NB4 (cell line): ENCODE data around the gene PTPRD.

Experiments
- CTCF ChIP-seq: IDR thresholded peaks from one replicate; pipeline ENCODE4 v1.5.1; 2012; ENCODE audit warnings: low read depth, low read length
- MAX ChIP-seq: IDR thresholded peaks from 2 replicates; pipeline ENCODE4 v1.6.1; 2011; ENCODE audit warnings: low read depth, low read length
- MYC ChIP-seq: IDR thresholded peaks from 2 replicates; pipeline ENCODE4 v1.6.1; 2011; ENCODE audit warnings: low read depth, low read length
- POLR2A ChIP-seq: IDR thresholded peaks from 2 replicates; pipeline ENCODE4 v1.6.1; 2011; ENCODE audit warnings: mild to moderate bottlenecking; ENCODE audit not compliant: insufficient read length; ENCODE audit errors: extremely low read depth

GRCh38 chr9:8751406-8751930 lies 1861.3 kb downstream of the PTPRD start:
- TF ChIP-seq CTCF (no peak), POLR2A (no peak), MYC (no peak), MAX (no peak)
